Suprapubic skin (tissue), 4 donors: ENCODE data around the gene AKR1E2.

Experiments
- CTCF ChIP-seq, 2 donors: fragments of 200-600 bp in 1 of 2; fragments of 450-650 bp in 1 of 2; sonication (generic) in 1 of 2; IDR thresholded peaks; one replicate each; pipeline ENCODE4 v1.5.1; 2016 to 2019; ENCODE audit warnings: antibody characterized with exemption in 2 of 2, mild to moderate bottlenecking in 1 of 2, moderate library complexity in 1 of 2
- POLR2A ChIP-seq, 2 donors: fragments of 450-650 bp; IDR thresholded peaks; one replicate each; pipeline ENCODE4 v1.6.1; 2017; ENCODE audit warnings: antibody characterized with exemption in 2 of 2, mild to moderate bottlenecking in 2 of 2, moderate library complexity in 2 of 2
- POLR2AphosphoS5 ChIP-seq, 3 donors: sonication (generic); formaldehyde crosslinking; IDR thresholded peaks; one replicate each; pipeline ENCODE4 v1.6.1; 2017; ENCODE audit warnings: antibody characterized with exemption in 3 of 3

- no peak for TF ChIP-seq CTCF (IDR thresholded peaks at IDR 0.05)
- TF ChIP-seq POLR2AphosphoS5 (IDR thresholded peaks at IDR 0.05) = no peak
- no peak for TF ChIP-seq POLR2A (IDR thresholded peaks at IDR 0.05)
These were observed 9.0 kb upstream of the AKR1E2 start for GRCh38 chr10:4816966-4817365.
